Measurements from ENCODE around the gene RAD51B. TPM values are rescaled to one million over a fixed set of nuclear protein-coding genes. Genes with fewer than 3 reads are reported as not detected.

RAD51B gene
- total RNA-seq, 1 experiment from 2014 or later, result 8.5 TPM

DNA sequence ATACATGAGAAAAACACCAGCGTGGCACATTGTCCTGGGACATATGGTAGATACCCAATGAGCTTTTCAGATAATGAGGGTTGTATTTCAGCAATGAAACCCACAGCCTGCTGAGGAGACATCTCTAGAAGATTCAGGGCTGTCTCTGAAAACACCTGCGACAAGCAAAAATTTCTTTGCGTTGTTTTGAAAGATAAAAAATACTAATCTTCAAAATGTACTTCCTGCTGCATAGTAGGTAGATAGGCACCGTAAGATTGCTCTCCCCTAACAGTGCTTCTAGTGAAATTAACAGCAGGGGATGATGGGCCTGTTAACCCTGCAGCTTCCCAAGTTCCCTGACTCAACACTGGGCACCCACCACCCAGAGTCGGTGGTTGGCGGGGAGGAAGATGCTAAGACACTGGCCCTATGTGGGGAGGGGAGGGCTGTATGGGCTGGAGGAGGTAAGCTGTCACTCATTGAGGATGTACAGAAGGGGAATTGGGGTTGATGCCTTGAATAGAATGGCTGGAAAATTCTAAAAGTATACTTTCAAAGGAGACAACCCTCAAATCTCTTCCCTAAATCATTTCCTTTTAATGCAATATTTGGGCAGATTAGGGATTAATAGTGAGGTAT is 953.3 kb downstream of the RAD51B start:
- intact Hi-C loops (cut with micrococcal nuclease; ENCODE audit: unreplicated experiment) (no loop called here), in situ Hi-C loops (cut with HindIII; ENCODE audit: low pct_unique_long_range_greater_than_20kb, low sequenced_read_pairs) (no loop called here)
- H3K27me3 ChIP-seq (ENCODE audit: control insufficient read depth, insufficient read depth, low read length), result no peaks in the 10 kb centered on the region
- no peak for TF ChIP-seq REST (IDR thresholded peaks at IDR 0.05; ENCODE audit: insufficient read depth in 1 of 2, low read depth in 2 of 2, low read length in 1 of 2)
- TF ChIP-seq CTCF (IDR thresholded peaks at IDR 0.05), result no peak
- TF ChIP-seq SIN3A (IDR thresholded peaks at IDR 0.05; ENCODE audit: borderline replicate concordance, insufficient read depth, low read depth, low read length), result no peak
- no peak for TF ChIP-seq TCF7L2 (IDR thresholded peaks at IDR 0.05; ENCODE audit: low read depth, low read length)
- no peak for TF ChIP-seq POLR2AphosphoS5 (IDR thresholded peaks at IDR 0.05; ENCODE audit: low read depth, low read length)
- ChIA-PET CTCF (no interaction called here), POLR2A (no interaction called here)
- H3K9me3 ChIP-seq (ENCODE audit: control insufficient read depth, insufficient read depth, low read depth, low read length), result peaks cover 3% of the 10 kb centered on the region; the same call in 1 of the 2 replicates
- DNase-seq (ENCODE audit: low read depth, low spot score) (no peak), ATAC-seq (no peak)
- no TSS peak for BruUV-seq (replicated peaks)
- no peak overlapping the region for H3K4me3 ChIP-seq (ENCODE audit: low read depth in 2 of 2, low read length in 2 of 2)
- H3K4me1 ChIP-seq (ENCODE audit: control insufficient read depth, insufficient read depth, low read length), result no peaks in the 10 kb centered on the region
- H3K27ac ChIP-seq (ENCODE audit: low read length), result no peak overlapping the region
- no peaks in the 10 kb centered on the region for H3K36me3 ChIP-seq (ENCODE audit: control insufficient read depth, insufficient read depth, low read length)

- CTCF ChIA-PET, result interaction anchor here (0.6 kb wide), 1 partner anchor 163 kb away, joined by 4 read pairs; no protein-coding TSS in a partner anchor
- H3K4me1 ChIP-seq (ENCODE audit: control insufficient read depth, insufficient read depth, low read length), result no peaks in the 10 kb centered on the region
- intact Hi-C loops (cut with micrococcal nuclease; ENCODE audit: unreplicated experiment) (no loop called here), in situ Hi-C loops (cut with HindIII; ENCODE audit: low pct_unique_long_range_greater_than_20kb, low sequenced_read_pairs) (no loop called here)
- BruUV-seq (replicated peaks), result no TSS peak
- H3K27ac ChIP-seq (ENCODE audit: low read length), result no peak overlapping the region
- POLR2A ChIA-PET, result no interaction called here
- no peaks in the 10 kb centered on the region for H3K27me3 ChIP-seq (ENCODE audit: control insufficient read depth, insufficient read depth, low read length)
- H3K4me3 ChIP-seq (ENCODE audit: low read depth in 2 of 2, low read length in 2 of 2), result no peak overlapping the region
- peaks cover 3% of the 10 kb centered on the region; the same call in 1 of the 2 replicates for H3K9me3 ChIP-seq (ENCODE audit: control insufficient read depth, insufficient read depth, low read depth, low read length)
- ATAC-seq (no peak), DNase-seq (ENCODE audit: low read depth, low spot score) (no peak)
- no peaks in the 10 kb centered on the region for H3K36me3 ChIP-seq (ENCODE audit: control insufficient read depth, insufficient read depth, low read length)
- no peak for TF ChIP-seq POLR2AphosphoS5 (IDR thresholded peaks at IDR 0.05; ENCODE audit: low read depth, low read length)
- no peak for TF ChIP-seq SIN3A (IDR thresholded peaks at IDR 0.05; ENCODE audit: borderline replicate concordance, insufficient read depth, low read depth, low read length)
- no peak for TF ChIP-seq TCF7L2 (IDR thresholded peaks at IDR 0.05; ENCODE audit: low read depth, low read length)
- no peak for TF ChIP-seq REST (IDR thresholded peaks at IDR 0.05; ENCODE audit: insufficient read depth in 1 of 2, low read depth in 2 of 2, low read length in 1 of 2)
- no peak for TF ChIP-seq CTCF (IDR thresholded peaks at IDR 0.05)
Observed at GRCh38 chr14:68774771-68775613, 955.4 kb downstream of the RAD51B start.
